ENCODE data around the gene TSEN15.

TSEN15 gene

DNA sequence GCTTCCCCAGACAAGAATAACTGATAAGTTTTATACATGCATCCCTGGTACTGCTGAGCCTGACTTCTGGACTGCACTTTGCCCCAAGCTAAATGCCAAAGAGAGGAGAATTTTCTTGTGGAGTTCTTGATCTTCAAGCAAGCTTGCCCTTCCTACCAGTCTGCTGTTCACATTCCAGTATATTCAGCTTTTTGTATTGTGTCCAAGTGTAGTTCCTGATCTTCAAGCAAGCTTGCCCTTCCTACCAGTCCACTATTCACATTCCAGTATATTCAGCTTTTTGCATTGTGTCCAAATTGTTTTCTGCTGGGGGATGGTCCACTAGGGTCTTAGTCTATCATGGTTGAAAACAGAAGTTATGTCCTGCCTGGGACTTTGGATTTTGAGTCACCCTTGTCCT, 894 bp upstream of the TSEN15 start:
- H3K27ac ChIP-seq = peak overlapping the region; percentile 96
- no peak for DNase-seq (ENCODE audit: low read depth, low spot score)

DNA sequence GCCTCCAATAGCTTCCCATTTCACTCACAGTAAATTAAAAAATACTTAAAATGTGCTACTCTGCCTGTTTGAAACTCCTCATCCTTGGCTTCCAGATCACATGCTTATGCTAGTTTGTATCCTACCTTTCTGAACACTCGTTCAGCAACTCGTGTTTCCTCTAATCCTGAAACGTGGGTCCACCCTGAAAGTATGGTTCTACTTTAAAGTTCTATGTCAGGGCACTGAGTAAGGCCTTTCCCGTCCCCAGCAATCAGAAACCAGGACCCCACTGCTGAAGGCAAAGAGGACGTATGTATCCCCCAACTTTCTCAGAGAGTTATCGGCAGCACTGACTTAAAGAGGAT, 419 bp upstream of the TSEN15 start:
- DNase-seq (ENCODE audit: low read depth, low spot score) = no peak
- peak overlapping the region; percentile 96 for H3K27ac ChIP-seq

DNA sequence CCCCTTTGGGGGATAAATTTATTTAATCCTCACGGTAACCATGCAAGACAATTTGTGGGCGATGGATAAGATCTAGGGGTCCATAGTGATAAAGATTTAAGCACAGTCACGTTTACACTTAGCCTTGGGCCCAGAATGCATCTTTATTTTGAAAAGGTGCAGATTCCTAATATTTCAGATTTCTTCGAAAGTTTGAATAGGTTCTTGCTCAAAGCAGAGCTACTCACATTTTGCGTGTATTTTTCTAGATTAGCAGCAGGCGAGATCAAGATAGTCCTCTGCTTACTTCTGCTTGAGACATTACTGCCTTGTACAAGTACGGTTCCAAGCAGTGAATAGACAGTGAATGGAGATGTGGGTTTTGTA, 647 bp downstream of the TSEN15 start:
- DNase-seq (ENCODE audit: low read depth, low spot score) = no peak
- peak overlapping the region; percentile 96 for H3K27ac ChIP-seq

DNA sequence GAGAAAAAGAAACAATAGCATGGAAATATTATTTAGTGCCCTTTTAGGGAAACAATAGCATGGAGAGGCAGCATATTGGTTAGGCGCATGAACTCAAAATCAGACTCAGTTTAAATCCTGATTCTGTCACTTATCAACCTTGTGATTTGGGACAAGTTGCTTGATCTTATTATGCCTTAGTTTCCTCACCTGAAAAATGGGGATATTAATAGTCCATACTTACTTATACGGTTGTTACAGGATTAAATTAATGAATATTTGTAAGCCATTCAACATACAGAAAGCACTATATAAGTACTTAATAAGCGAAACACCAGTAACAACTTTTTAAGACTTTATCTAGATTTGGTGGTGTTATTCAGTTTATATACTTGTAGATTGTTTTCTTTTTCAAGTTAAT, 1.2 kb downstream of the TSEN15 start:
- H3K27ac ChIP-seq = no peak overlapping the region
- DNase-seq (ENCODE audit: low read depth, low spot score) = no peak

DNA sequence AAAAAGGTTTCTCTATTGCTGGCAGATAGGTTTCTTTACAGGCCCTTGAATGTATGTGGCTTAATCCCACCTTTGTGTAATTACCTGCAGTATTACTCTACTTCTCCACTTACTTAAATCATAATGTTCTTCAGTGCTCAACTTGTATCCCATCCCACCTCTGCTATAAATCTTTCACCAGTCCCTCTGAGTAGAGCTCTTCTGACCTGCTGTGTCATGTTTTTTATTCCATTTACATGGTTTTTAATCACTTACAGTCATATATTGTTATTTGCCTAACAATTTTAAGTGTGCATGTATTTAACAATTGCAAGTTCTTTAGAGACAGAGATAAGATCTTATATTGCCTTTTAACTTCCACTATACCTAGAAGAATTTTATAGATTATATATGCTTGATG, 2.4 kb downstream of the TSEN15 start:
- no peak for DNase-seq (ENCODE audit: low read depth, low spot score)
- no peak overlapping the region for H3K27ac ChIP-seq

DNA sequence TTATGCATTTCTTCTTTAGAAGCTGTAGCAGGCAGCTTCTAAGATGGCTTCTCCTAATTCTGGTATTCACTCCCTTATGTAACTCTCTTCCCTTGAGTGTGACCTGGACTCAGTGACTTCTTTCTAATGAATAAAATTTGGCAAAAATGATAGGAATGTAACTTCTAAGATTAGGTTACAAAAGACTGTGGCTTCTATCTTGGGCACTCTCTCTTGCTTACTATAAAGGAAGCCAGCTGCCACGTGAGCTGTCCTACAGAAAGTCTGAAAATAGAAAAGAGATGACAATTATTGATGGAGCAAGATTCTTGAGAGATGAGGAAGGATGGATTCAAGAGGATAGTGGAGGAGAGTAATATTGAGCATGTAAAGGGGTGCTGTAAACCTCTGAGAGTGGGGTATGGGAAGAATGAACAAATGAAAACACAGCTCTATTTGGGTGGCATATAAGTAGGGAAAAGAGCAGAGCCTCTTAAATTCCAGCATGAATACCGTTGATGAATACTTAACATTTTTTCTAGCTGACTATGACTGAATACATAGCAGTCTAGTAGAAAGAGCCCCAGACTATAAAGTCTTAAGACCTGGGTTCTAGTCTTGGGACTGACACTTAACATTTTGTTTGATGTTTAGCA, 5.5 kb downstream of the TSEN15 start:
- no peak for DNase-seq (ENCODE audit: low read depth, low spot score)

DNA sequence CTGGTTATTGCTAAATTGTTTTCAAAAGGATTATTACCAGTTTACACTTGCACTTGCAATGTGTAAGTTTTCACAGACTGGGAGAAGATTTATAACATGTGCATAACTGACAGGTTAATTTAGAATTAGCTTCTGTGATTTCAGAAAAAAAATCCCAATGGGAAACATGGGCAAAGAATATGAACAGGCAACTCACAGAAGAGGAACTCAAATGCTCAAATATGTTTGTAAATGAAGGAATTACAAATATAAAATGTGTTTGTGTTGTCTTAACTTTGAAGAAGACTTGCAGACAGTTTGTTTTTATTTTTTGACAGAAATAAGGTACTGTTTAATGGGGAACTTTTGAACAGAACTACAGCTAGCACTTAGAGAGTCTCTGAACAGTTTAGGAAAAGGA, 8.4 kb downstream of the TSEN15 start:
- no peak overlapping the region for H3K27ac ChIP-seq
- no peak for DNase-seq (ENCODE audit: low read depth, low spot score)

More for the DNA sequence above, 5.5 kb downstream of the TSEN15 start:
- peak overlapping the region; percentile 5 for H3K27ac ChIP-seq

DNA sequence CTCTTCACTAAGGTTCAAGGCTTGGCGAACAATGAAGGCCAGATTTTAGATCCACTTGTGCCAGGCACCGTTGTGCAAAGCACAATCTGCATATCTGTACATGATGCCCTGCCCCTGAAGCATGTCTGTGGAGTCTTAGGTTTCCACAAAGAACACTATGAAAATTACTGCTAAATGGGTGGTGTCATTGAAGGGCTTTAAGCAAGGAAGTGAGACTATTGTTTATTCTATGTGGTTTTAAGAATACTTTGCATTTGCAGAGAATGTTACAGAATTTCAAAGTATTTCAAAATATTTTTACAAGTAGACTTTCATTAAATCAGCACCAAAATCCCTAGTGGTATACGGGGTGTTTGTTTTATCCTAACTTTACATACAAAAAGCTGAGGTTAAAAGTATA, 8.8 kb downstream of the TSEN15 start:
- no peak for DNase-seq (ENCODE audit: low read depth, low spot score)
- no peak overlapping the region for H3K27ac ChIP-seq

DNA sequence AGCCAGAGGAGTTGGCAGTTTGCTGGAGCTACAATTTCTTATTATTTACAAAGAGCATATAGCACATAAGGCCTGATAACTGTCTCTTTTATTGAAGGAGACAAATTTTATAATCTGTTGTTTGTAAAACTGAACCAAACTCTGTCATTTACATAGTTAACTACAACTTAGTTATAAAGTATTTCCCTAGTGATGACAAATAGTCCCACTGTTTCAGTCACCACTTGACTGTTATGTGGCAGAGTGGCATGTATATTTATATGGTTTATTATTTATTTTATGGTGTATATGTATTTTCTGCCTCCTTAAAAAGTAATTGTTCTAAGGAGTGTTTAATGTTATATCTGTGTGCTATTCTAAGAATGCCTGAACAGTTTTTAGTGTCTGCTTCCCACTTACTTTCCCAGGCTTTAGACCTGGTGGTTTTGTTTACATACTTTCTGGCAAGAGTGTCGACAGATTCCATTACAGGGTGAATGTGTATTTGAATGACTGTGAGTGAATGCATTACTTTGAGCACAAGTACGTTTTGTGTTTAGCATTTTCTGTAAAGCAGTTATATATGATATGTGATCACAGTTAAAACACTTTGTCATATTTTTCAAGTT, 10.0 kb downstream of the TSEN15 start:
- H3K27ac ChIP-seq = no peak overlapping the region

DNA sequence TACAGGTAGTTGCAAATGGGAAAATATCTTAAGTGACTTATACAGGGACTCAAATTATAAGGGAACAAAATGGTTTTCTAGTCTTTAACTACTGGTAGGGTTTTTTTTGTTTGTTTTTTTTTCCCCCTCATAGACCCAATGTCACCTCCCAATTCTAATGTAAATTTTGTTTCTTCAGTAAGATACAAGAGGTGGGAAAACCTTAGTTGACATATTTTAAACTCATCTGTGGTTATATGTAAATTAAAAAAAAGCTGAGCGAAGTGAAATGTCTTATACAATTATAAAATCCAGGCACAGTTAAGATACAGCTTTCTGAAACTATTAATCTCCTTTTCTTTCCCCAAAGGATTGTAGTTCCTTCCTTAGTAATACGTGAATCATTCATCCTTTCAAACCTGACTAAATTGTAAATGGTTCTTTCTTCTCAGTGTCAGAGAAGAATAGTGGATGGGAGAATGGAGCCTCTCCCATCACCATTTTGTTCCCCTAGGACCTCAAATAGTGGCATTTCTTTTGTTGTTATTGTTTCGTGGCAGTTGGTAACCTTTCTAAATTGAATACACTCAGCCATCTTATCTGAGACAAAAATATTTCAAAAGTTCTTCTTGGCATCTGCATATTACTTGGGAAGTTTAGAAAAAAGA, 11.2 kb downstream of the TSEN15 start:
- H3K27ac ChIP-seq = no peak overlapping the region
- no peak for DNase-seq (ENCODE audit: low read depth, low spot score)

More for the DNA sequence above, 10.0 kb downstream of the TSEN15 start:
- no peak for DNase-seq (ENCODE audit: low read depth, low spot score)

DNA sequence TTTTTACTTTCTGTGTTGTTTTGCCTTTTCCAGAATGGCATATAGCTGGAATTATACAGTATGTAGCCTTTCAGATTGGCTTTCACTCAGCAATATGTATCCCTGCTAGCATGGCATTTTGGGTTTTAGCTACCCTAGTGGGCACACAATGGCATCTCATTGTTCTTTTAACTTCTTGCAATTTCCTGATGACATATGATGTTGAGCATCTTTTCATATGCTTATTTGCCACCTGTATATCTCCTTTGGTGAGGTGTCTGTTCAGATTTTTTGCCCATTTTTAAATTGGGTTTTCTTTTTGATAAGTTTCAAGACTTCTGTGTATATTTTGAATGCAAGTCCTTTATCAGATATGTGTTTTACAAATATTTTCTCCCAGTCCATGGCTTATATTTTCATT, 14.0 kb downstream of the TSEN15 start:
- no peak for DNase-seq (ENCODE audit: low read depth, low spot score)
- H3K27ac ChIP-seq = no peak overlapping the region

DNA sequence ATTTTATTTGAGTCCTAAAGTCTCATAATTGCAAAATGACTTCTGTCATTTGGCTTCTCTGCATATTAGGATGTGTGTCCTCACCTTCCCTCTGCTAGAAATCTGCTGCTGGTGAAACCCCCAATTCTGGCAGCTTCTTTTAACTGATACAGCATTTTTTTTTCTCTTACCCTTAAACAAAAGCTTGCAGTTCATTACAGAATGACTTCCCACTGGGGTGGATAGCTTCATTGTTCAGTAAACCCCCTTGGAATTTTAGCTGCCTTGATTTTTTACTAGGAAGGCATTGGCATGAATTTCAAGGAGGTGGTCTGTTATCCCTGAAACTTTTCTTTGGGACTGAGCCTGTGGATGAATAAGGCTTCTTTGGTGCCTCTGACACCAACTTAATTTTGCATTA, 16.8 kb downstream of the TSEN15 start:
- H3K27ac ChIP-seq = no peak overlapping the region
- no peak for DNase-seq (ENCODE audit: low read depth, low spot score)

DNA sequence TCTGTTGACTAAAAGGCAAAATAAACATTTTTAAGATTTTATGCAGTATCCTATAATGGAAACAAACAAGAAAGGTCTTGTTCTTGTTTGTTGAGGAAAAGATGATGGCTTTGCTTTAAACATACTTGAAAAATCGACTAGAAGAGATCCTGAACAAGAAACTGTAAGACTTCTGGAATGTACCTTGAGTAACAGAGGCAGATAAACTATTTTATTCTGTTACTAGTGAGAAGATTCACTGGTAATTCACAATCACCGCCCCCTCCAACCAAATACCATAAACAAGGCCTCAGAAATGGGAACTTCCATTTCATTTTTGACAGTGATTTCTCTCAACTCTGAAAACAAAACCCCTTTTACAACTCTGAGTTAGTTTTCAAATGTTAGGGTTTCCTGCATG, 18.1 kb downstream of the TSEN15 start:
- DNase-seq (ENCODE audit: low read depth, low spot score) = no peak

DNA sequence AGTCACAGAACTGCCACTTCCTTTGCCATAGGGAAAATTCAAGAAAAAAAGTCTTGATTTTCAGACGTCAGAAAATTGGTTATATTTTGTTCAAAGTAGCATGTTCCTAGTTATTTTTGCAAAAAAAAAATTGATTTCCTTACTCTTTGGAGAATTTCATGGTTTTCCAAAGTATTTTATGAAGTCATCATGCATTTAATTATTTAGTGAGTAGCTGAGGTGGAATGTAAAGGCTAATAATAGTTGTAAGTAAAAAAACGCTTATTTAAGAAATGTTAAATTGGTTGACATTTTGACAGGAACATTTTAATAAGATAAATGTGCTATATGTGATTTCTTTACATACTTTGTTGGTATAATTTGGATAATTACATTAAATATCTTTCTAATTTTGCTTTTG, 20.8 kb downstream of the TSEN15 start:
- H3K27ac ChIP-seq = no peak overlapping the region
- DNase-seq (ENCODE audit: low read depth, low spot score) = no peak

More for the DNA sequence above, 18.1 kb downstream of the TSEN15 start:
- H3K27ac ChIP-seq = no peak overlapping the region

DNA sequence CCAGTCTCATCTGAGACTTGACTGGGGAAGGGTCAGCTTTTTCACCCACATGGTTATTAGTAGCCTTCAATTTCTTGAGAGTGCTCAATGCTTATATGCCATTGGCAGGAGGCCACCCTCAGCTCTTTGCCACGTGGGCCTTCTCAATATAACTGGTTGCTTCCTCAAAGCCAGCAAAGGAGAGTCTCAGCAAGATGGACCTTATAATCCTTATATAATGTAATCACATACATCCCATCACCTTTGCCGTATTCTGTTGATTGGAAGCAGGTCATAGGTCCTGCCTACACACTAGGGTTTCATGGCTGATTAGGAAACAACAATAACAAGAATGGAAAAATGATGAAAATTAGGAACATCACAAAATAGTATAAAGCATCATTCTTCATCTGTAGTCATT, 22.9 kb downstream of the TSEN15 start:
- DNase-seq (ENCODE audit: low read depth, low spot score) = no peak
- no peak overlapping the region for H3K27ac ChIP-seq

DNA sequence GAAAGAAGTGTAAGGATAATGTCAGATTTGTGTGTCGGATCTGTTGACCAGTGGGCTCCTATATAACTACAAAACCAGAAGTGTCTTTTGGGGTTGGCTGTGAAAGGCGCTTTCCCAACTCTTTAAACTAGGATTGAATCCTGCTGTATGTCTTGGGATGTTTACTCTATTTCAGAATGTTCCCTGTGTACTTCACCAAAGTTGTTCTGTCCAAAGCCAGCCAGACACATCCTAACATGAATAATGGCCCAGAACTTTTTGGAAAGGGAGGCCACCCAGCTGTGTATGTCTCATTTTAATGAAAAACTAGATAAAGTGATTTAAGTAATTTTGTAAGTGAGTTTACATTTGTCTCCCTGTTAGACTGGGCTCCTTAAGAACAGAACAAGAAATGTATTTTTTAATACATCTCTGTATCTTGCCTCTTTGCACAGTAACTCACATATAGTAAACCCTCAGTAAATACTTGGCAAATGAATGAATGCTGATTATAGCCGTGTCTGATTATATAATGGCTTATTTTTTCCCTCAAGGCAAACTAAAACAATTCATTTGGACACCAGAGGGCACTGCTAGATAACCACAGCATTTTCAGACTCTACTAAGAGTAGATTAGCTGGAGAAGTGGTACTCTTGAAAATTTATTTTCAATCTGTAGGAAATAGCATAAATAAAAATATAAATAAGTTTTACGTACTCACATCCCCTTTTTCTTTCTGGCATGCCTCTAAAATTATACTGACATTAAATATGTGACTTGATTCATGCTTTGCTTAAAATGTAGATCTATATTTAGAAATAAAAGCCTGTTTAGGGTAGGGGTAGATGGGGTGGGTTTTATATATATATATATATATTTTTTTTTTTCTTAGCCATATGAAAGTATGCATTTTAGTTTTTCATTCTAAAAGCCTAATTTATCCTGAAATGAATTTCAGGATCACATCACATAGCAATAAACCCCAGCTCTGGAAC, 23.8 kb downstream of the TSEN15 start:
- no peak for DNase-seq (ENCODE audit: low read depth, low spot score)
- H3K27ac ChIP-seq = no peak overlapping the region

DNA sequence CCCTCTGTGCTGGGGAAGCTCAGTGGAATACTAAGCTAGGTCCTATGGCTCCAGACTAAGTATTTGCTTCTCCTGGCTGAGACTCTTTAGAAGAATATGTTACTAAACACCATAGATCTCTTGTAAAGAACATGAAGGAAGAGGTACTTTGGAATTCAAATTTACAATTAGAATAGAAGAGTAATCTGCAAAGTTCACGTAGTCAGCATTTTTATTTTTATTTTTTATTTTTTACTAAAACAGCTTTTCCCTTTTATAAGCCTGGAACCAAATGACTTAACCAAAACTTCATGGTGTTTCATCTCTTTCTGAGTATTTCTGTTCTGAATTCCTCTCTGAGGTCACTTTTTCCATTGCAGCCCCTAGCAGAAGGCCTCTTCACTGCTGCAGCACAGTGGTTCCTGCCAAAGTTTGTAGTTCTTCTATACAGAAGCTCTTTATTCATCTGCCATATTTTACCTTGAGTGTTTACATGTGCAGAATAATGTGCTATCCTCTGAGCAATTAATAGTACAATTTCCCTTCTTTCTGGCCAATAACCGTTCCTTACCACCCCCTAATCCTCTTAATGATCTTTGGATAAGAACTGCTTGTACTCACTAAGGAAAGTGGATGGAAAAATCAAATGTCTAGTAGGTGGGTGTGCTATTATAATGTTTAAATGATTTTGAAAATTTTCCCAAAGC, 27.2 kb downstream of the TSEN15 start:
- DNase-seq (ENCODE audit: low read depth, low spot score) = no peak

DNA sequence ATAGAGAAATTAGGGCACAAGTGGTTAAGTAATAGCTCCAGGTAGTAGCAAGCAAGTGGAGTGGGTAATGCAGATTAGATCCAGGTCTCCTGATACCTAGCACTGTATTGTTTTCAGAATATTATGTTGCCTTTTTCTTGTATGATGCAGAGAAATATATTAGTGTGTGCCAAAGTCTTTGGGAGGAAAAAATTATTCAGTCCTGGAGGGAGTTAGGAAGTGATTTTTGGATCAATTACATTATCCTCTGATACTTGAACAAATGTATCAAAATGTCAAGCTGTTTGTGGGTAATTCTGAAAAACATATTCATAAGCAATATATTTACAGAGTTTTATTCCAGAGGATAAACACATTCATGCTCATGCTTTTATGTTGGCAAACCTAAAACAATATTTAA, 28.8 kb downstream of the TSEN15 start:
- H3K27ac ChIP-seq = no peak overlapping the region
- no peak for DNase-seq (ENCODE audit: low read depth, low spot score)

More for the DNA sequence above, 27.2 kb downstream of the TSEN15 start:
- no peak overlapping the region for H3K27ac ChIP-seq

DNA sequence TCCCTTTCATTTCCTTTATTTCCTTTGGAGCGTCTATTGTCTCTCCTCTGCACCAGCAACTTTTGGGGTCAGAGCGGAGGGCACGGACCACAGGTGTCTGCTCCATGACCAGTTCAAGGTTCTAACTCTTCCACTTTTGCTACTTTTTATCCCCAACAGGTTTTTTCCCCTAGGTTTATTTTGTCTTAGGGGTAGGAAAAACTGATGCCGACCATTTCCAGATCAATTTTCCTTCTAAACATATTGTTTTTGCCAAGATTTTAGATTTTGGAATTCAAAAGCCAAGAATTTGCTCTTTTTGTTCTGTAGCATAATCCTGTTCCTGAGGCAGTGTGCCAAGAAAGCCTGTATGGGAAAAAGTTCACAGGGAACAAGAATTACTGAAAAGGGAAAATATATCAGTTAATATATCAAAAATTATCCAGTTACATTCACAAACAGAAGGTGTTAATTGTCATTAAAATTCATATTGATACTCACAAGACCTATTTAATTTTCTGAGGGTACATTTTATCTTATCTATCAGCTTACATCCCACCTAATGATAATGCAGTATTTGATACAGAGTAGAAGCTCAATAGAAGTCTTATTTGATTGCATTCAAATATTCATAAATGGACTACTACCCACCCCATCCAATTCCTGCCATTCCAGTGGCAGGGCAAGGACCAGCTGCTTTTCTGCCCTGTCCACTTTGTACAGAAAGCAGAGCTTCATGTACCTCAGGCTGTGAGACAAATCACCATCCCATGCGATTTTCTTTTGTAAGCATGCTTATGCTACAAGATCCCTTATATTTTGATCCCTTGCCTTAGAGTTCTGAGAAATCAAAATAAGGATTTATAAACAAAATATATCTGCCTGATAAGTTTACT, 31.2 kb downstream of the TSEN15 start:
- H3K27ac ChIP-seq = no peak overlapping the region
- DNase-seq (ENCODE audit: low read depth, low spot score) = no peak
